Fibroblast of lung (primary cell): Measurements from ENCODE around the gene DET1. TPM values are rescaled to one million over a fixed set of nuclear protein-coding genes. Genes with fewer than 3 reads are reported as not detected.

Experiments
- DNase-seq, 2 donors: peaks; one replicate each; pipeline versions ENCODE4 v3.0.0 to v3.0.0-alpha.2; 2010; ENCODE audit warnings: low read depth in 2 of 2
- H2AFZ ChIP-seq: 2 replicates; pipeline ENCODE4 v1.5.1; 2012; ENCODE audit warnings: low read length, control low read depth, inconsistent platforms
- H3K27ac ChIP-seq: 2 replicates; pipeline ENCODE4 v1.5.1; 2011; ENCODE audit warnings: low read length, control low read depth; ENCODE audit not compliant: insufficient read depth
- H3K27me3 ChIP-seq: 2 replicates; pipeline ENCODE4 v1.5.1; 2011; ENCODE audit warnings: mild to moderate bottlenecking, low read length; ENCODE audit not compliant: control insufficient read depth, insufficient read depth
- H3K36me3 ChIP-seq: 2 replicates; pipeline ENCODE4 v1.5.1; 2011; ENCODE audit warnings: low read length; ENCODE audit not compliant: control insufficient read depth, insufficient read depth
- H3K4me1 ChIP-seq: 2 replicates; pipeline ENCODE4 v1.5.1; 2011; ENCODE audit warnings: low read length; ENCODE audit not compliant: control insufficient read depth, insufficient read depth; ENCODE audit errors: extremely low read depth
- H3K4me2 ChIP-seq: 2 replicates; pipeline ENCODE4 v1.5.1; 2011; ENCODE audit warnings: low read length, control low read depth; ENCODE audit not compliant: insufficient read depth; ENCODE audit errors: extremely low read depth
- H3K4me3 ChIP-seq, 4 experiments: fragments of 200-600 bp in 1 of 4; sonication (generic) in 1 of 4; replicated peaks in 1 of 4; 2 replicates each; pipeline ENCODE4 v1.5.1; 2011 to 2016; ENCODE audit warnings: low read length in 4 of 4, low read depth in 3 of 4, mild to moderate bottlenecking in 3 of 4, control low read depth in 2 of 4, inconsistent platforms in 1 of 4, mixed read lengths in 1 of 4; ENCODE audit not compliant: insufficient read depth in 1 of 4; ENCODE audit errors: control extremely low read depth in 1 of 4
- H3K79me2 ChIP-seq: 2 replicates; pipeline ENCODE4 v1.5.1; 2012; ENCODE audit warnings: mild to moderate bottlenecking, low read length, inconsistent platforms; ENCODE audit not compliant: control insufficient read depth, insufficient read depth
- H3K9ac ChIP-seq: 2 replicates; pipeline ENCODE4 v1.5.1; 2011; ENCODE audit warnings: mild to moderate bottlenecking, low read length, control low read depth; ENCODE audit not compliant: insufficient read depth
- H3K9me3 ChIP-seq: 2 replicates; pipeline ENCODE4 v1.5.1; 2012; ENCODE audit warnings: low read depth, low read length; ENCODE audit not compliant: control insufficient read depth, insufficient read depth
- H4K20me1 ChIP-seq: 2 replicates; pipeline ENCODE4 v1.5.1; 2011; ENCODE audit warnings: low read length; ENCODE audit not compliant: control insufficient read depth, insufficient read depth; ENCODE audit errors: extremely low read depth
- CTCF ChIP-seq, 2 donors: IDR thresholded peaks in 1 of 2; conservative IDR thresholded peaks in 1 of 2; 1 replicate in 1 of 2; 2 replicates in 1 of 2; pipeline ENCODE4 v1.5.1; 2011 to 2012; ENCODE audit warnings: low read length in 2 of 2, control low read depth in 1 of 2, inconsistent platforms in 1 of 2, low read depth in 1 of 2, mild to moderate bottlenecking in 1 of 2
- EZH2 ChIP-seq: IDR thresholded peaks from 2 replicates; pipeline ENCODE4 v1.5.1; 2012; ENCODE audit warnings: low read length, control low read depth, mild to moderate bottlenecking; ENCODE audit errors: missing control alignments
- polyA plus RNA-seq, 2 donors: library from polyadenylated mRNA; depleted of rRNA in 1 of 2; stranded (reverse) in 1 of 2; unstranded in 1 of 2; fragments of >200 nt; gene quantifications; 2 replicates each; pipeline ENCODE4 v1.2.1, GENCODE V29; 2011 to 2012; ENCODE audit warnings: missing spikeins in 1 of 2
- total RNA-seq: library from RNA; depleted of rRNA; stranded (reverse); fragments of >200 nt; gene quantifications from 2 replicates; pipeline ENCODE4 v1.2.1, GENCODE V29; 2014

Gene DET1
- total and polyA plus RNA-seq, 2 donors (not counting 1 experiment from before 2014, with no cell fraction given) = 6.4 to 8.9 TPM

- H3K4me1 ChIP-seq = no peaks in the 10 kb centered on the region
- H3K27me3 ChIP-seq = no peaks in the 10 kb centered on the region
- H3K36me3 ChIP-seq = peaks cover 2% of the 10 kb centered on the region
- H4K20me1 ChIP-seq = no peaks in the 10 kb centered on the region
- H3K9ac ChIP-seq = no peak overlapping the region
- H3K27ac ChIP-seq = no peak overlapping the region
- no peak for DNase-seq
- H3K9me3 ChIP-seq = no peaks in the 10 kb centered on the region
- H2AFZ ChIP-seq = no peak overlapping the region
- TF ChIP-seq EZH2 = no peak
- no peak for TF ChIP-seq CTCF (conservative IDR thresholded peaks at IDR 0.05 in 1 of 2, IDR thresholded peaks at IDR 0.05 in 1 of 2; ENCODE audit: low read depth in 1 of 2, low read length in 2 of 2)
- H3K4me3 ChIP-seq = no peak overlapping the region
- H3K4me2 ChIP-seq = no peak overlapping the region
- no peaks in the 10 kb centered on the region for H3K79me2 ChIP-seq
These were observed 64.2 kb downstream of the DET1 start for GRCh38 chr15:88482263-88482662.

GRCh38 chr15:88480981-88481380, 65.5 kb downstream of the DET1 start:
- peaks cover 2% of the 10 kb centered on the region for H3K36me3 ChIP-seq
- TF ChIP-seq CTCF (conservative IDR thresholded peaks at IDR 0.05 in 1 of 2, IDR thresholded peaks at IDR 0.05 in 1 of 2; ENCODE audit: low read depth in 1 of 2, low read length in 2 of 2) = no peak
- no peak overlapping the region for H3K9ac ChIP-seq
- H3K4me1 ChIP-seq = peaks cover 3% of the 10 kb centered on the region
- no peaks in the 10 kb centered on the region for H3K79me2 ChIP-seq
- no peak overlapping the region for H2AFZ ChIP-seq
- no peak for DNase-seq
- H3K27me3 ChIP-seq = no peaks in the 10 kb centered on the region
- no peak overlapping the region for H3K27ac ChIP-seq
- no peaks in the 10 kb centered on the region for H4K20me1 ChIP-seq
- no peak overlapping the region for H3K4me3 ChIP-seq
- H3K9me3 ChIP-seq = no peaks in the 10 kb centered on the region
- H3K4me2 ChIP-seq = no peak overlapping the region

- Histone ChIP-seq H3K9me3 (no peaks in the 10 kb centered on the region), H3K4me3 (no peak overlapping the region), H3K27ac (no peak overlapping the region), H3K36me3 (peaks cover 2% of the 10 kb centered on the region), H3K4me2 (no peak overlapping the region), H3K9ac (no peak overlapping the region), H4K20me1 (no peaks in the 10 kb centered on the region), H2AFZ (no peak overlapping the region), H3K4me1 (peaks cover 3% of the 10 kb centered on the region), H3K79me2 (no peaks in the 10 kb centered on the region), H3K27me3 (no peaks in the 10 kb centered on the region)
- DNase-seq = no peak
- TF ChIP-seq EZH2 (no peak), CTCF (conservative IDR thresholded peaks at IDR 0.05 in 1 of 2, IDR thresholded peaks at IDR 0.05 in 1 of 2; ENCODE audit: low read depth in 1 of 2, low read length in 2 of 2) (no peak)
These were observed 67.3 kb downstream of the DET1 start for GRCh38 chr15:88479169-88479568.
